ENCODE data around the gene VPS51. TPM values are rescaled to one million over a fixed set of nuclear protein-coding genes. Genes with fewer than 3 reads are reported as not detected.
"Not testable (repeated sequence)": the region's sequence is repeated elsewhere in the genome, so short reads cannot be mapped to it uniquely, and the experiment has no call there.

Gene VPS51
- polyA plus RNA-seq, 1 experiment = 86.2 TPM

GRCh38 chr11:65115361-65116082 is 19.5 kb downstream of the VPS51 start:
- no peaks in the 10 kb centered on the region for H3K27me3 ChIP-seq (ENCODE audit: control insufficient read depth, insufficient read depth, low read length)
- peaks cover 4% of the 10 kb centered on the region for H3K36me3 ChIP-seq (ENCODE audit: control insufficient read depth, insufficient read depth, low read length)
- ChIA-PET POLR2A (interaction anchor here (0.5 kb wide), 1 partner anchor 15 kb away, joined by 5 read pairs; no protein-coding TSS in a partner anchor), CTCF (interaction anchor here (0.9 to 3.2 kb wide), 3 partner anchors 12 to 103 kb away, joined by 3 to 31 read pairs (median 17); partner anchors contain the start of genes ARL2 and CAPN1)
- DNase-seq (ENCODE audit: low read depth) = no peak
- TF ChIP-seq, protein P1, sequence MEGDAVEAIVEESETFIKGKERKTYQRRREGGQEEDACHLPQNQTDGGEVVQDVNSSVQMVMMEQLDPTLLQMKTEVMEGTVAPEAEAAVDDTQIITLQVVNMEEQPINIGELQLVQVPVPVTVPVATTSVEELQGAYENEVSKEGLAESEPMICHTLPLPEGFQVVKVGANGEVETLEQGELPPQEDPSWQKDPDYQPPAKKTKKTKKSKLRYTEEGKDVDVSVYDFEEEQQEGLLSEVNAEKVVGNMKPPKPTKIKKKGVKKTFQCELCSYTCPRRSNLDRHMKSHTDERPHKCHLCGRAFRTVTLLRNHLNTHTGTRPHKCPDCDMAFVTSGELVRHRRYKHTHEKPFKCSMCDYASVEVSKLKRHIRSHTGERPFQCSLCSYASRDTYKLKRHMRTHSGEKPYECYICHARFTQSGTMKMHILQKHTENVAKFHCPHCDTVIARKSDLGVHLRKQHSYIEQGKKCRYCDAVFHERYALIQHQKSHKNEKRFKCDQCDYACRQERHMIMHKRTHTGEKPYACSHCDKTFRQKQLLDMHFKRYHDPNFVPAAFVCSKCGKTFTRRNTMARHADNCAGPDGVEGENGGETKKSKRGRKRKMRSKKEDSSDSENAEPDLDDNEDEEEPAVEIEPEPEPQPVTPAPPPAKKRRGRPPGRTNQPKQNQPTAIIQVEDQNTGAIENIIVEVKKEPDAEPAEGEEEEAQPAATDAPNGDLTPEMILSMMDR (IDR thresholded peaks at IDR 0.05; ENCODE audit: insufficient read depth, low read depth, low read length) = no peak
- no peak overlapping the region for H3K4me3 ChIP-seq (ENCODE audit: low read depth, low read length)

DNA sequence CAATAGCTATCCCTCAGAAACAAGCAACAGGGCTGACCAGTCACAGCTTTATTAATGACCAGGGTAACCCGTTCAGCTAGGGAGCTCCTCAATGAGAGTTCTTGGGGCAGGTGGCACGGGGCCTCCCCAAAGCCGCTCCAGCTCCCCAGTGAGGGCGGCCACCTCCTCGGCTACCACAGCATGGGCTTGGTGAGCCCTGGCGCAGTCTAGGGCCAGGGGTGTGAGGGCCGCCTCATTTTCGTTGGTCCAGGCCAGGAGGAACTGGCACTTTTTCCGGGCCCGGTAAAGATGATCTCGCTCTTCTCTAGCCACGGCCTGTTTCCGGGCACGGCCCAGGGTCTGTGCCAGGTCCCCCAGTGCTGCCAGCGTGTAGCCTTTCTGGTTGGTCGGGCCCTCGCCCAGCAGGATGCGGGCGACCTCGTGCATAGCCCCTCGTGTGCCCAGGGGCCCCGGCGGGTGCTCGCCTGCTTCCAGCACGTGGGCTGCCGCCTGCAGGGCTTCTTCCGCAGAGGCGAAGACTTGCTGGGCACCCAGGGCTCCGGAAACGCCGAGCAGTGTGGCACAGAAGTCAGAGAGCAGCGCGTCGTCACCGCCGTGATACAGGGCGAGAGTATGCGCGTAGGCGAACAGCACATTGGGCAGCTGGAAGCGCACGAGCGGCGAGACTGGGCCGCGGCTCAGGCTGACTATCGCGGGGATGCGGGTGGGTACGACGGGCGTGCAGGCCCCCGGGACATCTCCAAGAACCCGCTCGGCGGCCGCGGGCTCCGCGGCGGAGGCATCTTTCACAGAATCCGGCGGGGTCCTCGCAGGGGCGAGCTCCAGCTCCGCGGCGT is 20.6 kb downstream of the VPS51 start:
- Histone ChIP-seq H3K4me3 (ENCODE audit: low read depth, low read length) (peak overlapping the region; percentile 79), H3K27me3 (ENCODE audit: control insufficient read depth, insufficient read depth, low read length) (no peaks in the 10 kb centered on the region), H3K36me3 (ENCODE audit: control insufficient read depth, insufficient read depth, low read length) (peaks cover 6% of the 10 kb centered on the region)
- ChIA-PET CTCF (interaction anchor here (0.8 to 4.7 kb wide), 22 partner anchors 7 to 335 kb away, joined by 3 to 31 read pairs (median 4); partner anchors contain the start of genes ARL2, CAPN1, CDC42BPG and SNX15), POLR2A (interaction anchor here (0.5 kb wide), 1 partner anchor 16 kb away, joined by 5 read pairs; no protein-coding TSS in a partner anchor)
- TF ChIP-seq, protein P1 (IDR thresholded peaks at IDR 0.05; ENCODE audit: insufficient read depth, low read depth, low read length) = no peak
- DNase-seq (ENCODE audit: low read depth) = no peak

- ChIA-PET CTCF (interaction anchor here (0.7 to 4.7 kb wide), 38 partner anchors 8 to 342 kb away, joined by 3 to 31 read pairs (median 4); partner anchors contain the start of genes ARL2, BATF2, CAPN1 and CDC42BPG), POLR2A (no interaction called here)
- Histone ChIP-seq H3K36me3 (ENCODE audit: control insufficient read depth, insufficient read depth, low read length) (peaks cover 6% of the 10 kb centered on the region), H3K4me3 (ENCODE audit: low read depth, low read length) (peak within 1 kb of the TSS; percentile 79), H3K27me3 (ENCODE audit: control insufficient read depth, insufficient read depth, low read length) (no peaks in the 10 kb centered on the region)
- DNase-seq (ENCODE audit: low read depth) = peak; percentile 94
- TF ChIP-seq, protein P1 (IDR thresholded peaks at IDR 0.05; ENCODE audit: insufficient read depth, low read depth, low read length) = peak; percentile 90
Observed at GRCh38 chr11:65117206-65118096, 21.4 kb downstream of the VPS51 start, which contains the start of gene ZNHIT2. Gene ZNHIT2, minus strand, starts transcription at chr11:65117701. Its CDS starts 48 bp downstream, at chr11:65117653.

DNA sequence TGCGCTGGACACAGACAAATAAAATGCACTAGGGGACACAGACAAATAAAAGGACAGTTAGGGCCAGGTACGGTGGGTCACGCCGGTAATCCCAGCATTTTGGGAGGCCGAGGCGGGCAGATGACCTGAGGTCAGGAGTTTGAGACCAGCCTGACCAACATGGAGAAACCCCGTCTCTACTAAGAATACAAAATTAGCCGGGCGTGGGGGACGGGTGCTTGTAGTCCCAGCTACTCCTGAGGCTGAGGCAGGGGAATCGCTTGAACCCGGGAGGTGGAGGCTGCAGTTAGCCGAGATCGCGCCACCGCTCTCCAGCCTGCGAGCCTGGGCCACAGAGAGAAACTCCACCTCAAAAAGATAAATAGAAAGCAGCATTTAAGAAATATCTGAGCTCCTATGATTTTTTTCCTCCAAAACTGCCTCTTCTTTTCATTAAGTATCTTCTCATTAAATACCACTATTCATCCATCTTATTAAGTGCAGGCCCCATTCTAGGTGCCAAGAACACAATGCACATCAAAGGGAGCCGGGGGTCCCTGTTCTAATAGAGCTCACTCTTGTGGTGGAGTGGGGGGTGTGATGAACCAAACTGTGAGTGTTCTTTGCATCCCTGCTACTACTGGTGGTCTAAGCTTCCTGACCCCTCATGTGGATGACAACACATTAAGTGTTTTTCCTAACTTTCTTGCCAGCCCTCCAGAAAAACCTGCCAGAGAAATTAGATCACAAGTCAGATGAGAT is 22.3 kb downstream of the VPS51 start:
- CTCF ChIA-PET = interaction anchor here (0.8 to 4.7 kb wide), 24 partner anchors 9 to 276 kb away, joined by 3 to 31 read pairs (median 4); partner anchors contain the start of genes ARL2, CAPN1, CDC42BPG and GPHA2
- POLR2A ChIA-PET = no interaction called here
- TF ChIP-seq, protein P1 (IDR thresholded peaks at IDR 0.05; ENCODE audit: insufficient read depth, low read depth, low read length) = no peak
- Histone ChIP-seq H3K4me3 (ENCODE audit: low read depth, low read length) (no peak overlapping the region), H3K36me3 (ENCODE audit: control insufficient read depth, insufficient read depth, low read length) (peaks cover 6% of the 10 kb centered on the region), H3K27me3 (ENCODE audit: control insufficient read depth, insufficient read depth, low read length) (no peaks in the 10 kb centered on the region)
- no peak for DNase-seq (ENCODE audit: low read depth)

DNA sequence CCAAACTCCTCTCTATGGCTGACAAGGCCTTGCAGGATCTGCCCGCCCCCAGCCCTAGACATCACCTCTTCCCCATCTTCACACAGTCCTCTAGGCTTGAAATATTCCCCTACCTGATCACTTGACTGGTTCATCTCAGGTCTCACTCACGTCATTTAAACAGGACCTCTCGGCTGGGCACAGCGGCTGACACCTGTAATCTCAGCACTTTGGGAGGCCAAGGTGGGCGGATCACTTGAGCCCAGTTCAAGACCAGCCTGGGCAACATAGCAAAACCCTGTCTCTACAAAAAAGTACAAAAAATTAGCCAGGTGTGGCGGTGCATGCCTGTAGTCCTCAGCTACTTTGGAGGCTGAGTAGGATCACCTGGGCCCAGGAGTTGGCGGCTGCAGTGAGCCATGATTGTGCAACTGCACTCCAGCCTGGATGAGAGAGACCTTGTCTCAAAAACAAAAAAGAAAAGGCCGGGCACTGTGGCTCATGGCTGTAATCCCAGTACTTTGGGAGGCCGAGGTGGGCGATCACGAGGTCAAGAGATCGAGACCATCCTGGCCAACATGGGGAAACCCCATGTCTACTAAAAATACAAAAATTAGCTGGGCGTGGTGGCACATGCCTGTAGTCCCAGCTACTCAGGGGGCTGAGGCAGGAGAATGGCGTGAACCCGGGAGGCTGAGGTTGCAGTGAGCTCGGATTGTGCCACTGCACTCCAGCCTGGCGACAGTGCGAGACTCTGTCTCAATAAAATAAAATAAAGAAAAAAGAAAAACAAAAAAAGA is 23.1 kb downstream of the VPS51 start:
- POLR2A ChIA-PET; H3K27me3 ChIP-seq (ENCODE audit: control insufficient read depth, insufficient read depth, low read length); DNase-seq (ENCODE audit: low read depth); H3K36me3 ChIP-seq (ENCODE audit: control insufficient read depth, insufficient read depth, low read length); H3K4me3 ChIP-seq (ENCODE audit: low read depth, low read length): not testable (repeated sequence)
- CTCF ChIA-PET = interaction anchor here (0.8 to 4.7 kb wide), 15 partner anchors 10 to 333 kb away, joined by 3 to 31 read pairs (median 5); partner anchors contain the start of genes ARL2, CAPN1, CDC42BPG and SNX15
